T-helper 22 cell (primary cell): ENCODE results near the gene EPDR1.

Source experiments
- DNase-seq: peaks from one replicate; pipeline ENCODE4 v3.0.0-alpha.2; 2020; ENCODE audit warnings: low read depth

EPDR1 gene

DNA sequence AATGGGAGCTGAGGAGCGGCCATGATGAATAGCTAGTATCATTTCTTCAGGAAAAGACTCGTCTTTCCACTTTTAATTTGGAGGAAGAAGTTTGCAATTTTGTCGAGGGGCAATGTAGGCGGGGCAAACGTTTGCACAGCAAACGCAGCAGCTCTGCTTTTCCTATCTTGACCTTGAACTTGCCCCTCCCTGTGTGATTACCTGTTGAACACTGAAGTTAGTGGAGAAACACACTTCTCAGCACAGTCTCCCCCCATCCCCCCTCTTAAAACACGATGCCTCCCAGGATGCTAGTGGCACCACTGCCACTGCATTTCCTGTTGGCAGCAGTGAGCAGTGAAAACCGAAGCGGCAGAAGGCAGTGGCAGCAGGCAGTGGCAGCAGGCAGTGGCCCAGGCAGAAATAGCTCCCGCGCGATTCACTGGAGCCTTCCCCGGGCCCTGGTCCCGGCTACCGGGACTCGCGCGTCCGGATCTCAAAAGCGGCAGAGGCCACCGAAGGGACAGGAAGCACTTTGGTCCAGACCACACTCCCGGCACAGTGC, at the start of gene EPDR1:
TSS of gene EPDR1 (plus strand) at position 336 of the 544 bp plus-strand sequence. CDS start 300 bp downstream, outside the sequence.
- DNase-seq: no peak

DNA sequence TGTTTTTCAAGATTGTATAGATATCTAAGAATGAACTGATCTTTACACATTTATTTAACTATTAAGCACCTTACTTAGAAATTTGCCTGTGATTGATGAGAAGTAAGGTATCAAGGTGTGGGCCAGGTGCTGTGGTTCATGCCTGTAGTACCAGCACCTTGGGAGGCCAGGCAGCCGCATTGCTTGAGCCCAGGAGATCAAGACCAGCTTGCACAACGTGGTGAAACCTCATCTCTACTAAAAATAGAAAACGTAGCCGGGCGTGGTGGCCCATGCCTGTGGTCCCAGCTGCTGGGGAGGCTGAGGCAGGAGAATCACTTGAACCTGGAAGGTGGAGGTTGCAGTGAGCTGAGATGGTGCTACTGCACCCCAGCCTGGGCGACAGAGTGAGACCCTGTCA, 38.4 kb upstream of the EPDR1 start:
- DNase-seq: no peak

DNA sequence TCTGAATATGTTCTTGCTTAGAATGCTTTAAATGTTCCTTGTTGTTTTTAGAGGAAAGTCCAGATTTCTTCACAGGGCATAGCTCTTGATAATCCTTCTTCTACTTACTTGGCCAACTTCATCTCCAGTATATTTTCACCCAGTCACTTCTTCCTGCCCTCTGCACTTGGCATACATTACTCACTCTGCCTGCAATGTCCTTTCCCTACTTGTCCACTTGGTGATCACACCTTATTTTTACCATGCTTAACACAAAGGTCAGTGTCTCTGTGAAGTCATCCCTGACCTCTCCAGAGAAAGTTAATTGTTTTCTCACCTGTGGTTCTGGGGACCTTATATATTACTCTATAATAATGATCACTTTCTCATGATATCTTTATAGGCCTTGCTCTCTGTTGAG, 27.1 kb upstream of the EPDR1 start:
- DNase-seq: no peak

DNA sequence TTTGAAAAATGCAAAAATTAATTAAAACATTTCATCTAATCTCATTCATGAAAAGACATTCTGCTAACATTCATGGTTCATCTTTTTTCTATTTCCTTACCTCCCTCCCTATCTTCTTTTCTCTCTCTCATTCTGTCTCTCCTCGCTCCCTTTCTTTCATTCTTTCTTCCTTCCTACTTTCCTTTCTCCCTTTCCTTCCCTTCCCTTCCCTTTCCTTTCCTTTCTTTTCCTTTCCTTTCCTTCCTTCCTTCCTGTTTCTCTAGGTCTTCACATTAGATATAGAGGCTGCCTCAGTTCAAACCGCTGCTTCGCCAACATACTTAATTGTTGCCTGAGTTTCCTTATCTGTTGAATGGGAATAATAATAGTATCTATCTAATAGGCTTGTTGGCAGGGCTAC, 25.8 kb upstream of the EPDR1 start:
- no peak for DNase-seq

DNA sequence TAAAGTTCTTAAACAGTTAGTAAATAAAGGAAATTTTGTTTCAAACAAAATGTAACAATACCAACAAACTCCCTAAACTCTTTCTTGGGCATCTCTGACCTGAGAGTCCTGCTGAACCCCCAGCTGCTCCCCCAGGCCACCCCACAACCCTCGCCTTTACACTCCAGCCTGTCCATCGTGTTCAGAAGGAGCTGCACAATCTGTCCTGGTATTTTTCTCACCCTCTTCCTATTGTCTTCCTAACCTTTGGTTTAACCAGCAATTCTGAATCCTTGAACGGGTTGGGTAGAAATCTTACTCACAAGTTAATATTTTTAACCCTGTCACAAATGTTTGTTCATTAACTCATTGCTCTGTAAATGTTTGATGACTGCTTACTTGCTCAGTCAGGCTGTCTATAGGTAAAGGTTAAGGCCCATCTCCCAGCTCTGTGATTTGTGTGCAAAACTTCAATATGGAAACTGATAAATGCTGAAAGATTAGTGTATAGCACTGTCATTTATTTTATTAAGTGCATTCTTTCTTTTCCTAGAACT, 20.7 kb upstream of the EPDR1 start:
- DNase-seq: no peak

DNA sequence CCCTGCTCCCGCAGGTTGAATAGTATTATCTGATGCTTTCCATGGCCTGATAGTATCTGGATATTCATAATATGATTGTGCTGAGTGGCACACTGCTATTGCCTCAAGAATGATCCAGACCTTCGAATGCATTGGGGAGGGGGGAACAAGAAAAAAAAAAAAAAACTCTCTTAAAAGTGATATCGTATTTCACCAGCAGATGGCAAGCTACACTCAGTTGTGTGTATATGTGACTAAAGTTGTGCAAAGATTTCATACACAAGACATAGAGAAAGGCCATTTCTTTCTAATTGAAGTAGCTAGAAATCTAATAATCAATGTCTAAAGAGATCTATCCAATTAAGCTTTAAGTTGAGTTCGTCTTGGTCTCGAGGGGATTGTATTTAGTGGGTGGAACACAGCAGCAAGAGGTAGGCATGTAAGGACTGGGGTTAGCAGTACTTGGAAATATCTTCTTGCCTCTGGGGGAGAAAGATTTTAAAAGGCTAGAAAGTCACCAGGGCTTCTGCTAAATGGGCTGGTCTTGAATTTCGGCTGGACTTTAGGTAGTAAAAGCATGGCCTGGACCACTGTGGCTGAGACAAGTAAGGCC, 19.1 kb upstream of the EPDR1 start:
- DNase-seq: no peak

DNA sequence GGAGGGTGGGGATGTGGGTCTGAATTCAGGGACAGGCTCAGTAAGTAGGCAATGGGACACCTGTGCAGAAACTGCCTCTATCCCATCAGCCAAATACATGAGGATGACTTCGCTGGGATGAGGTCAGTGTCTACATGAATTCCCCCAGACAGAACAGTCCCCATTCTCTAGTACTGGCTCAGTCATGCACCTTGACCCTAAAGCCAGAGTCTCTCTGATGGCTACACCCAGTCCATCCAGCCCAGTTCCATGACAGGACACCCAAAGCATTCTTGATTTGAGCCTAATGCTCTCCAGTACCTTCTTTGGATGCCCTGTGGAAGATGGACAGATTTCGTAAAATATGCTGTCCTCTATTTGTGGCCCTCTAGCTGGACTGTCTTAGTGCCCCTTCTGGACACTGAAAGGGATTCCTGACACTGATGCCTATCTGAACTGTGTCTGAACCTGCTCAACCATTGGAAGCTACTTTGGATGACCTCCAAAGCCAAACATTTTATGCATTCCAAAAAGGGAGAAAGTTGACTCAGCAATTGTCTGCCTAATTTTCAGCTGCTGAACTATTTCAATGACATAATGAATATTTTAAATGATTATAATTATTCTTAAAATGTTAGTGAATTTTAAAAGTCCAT, 18.4 kb upstream of the EPDR1 start:
- no peak for DNase-seq

DNA sequence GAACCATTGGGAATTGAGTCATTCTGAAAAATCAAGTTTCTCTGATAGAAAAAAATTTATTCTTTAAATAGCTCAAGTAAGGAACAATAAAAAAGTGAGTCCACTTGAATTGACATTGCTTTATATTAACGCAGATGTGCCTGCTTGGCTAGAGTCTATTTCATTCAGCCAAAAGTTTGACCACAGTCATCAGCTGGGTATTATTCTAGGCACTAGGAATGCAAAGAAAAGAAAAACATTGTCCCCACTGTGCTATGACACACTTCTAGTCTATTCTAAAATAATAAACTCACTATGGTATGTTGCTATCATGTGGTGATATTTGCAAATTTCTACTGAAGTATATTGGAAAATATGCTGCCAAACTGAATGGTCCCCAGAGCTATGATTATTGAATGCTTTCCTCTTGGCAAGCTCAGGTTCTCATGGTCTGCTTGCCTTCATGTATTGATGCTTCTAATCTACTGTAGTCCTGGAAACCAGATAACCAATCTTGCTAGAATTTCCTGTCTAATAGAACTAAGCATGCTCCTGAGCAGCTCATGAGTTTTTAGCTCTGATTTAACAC, 12.1 kb upstream of the EPDR1 start:
- no peak for DNase-seq

DNA sequence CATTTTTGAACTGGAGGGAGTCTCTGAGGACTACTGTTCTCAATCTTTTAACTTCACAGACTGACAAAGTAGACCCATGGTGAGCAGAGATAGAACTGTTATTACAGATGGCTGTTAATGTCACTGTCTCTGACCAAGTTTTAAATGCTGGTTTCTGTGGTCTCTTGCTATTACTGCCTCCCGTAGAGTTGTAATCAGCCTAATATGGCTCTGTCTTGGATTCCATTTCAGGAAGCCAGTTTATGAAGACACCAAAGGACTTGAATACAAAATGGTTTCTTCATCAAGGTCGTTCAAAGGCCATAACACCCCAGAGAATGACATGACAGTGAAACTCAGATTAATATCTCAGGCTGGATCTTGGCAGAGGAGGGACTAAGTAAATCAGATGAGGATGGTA, 7.7 kb upstream of the EPDR1 start:
- no peak for DNase-seq

DNA sequence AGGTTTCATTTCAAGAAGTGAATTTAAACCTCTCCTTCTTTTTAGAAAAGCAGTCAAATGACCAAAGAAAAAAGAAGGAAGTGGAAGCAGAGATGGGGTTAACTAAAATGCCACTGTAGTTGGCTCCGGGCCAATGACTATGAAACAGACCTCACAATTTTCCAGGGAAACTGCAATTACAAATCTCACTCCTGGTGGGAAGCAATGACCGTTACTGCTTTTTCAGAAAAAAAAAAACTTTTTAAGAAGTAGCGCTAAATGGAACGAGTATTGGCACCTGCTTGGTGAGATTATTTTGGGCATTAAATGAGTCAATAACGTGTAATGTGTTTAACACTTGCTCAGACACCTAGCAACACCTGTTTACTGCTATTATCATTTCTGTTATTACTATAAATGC, 5.0 kb upstream of the EPDR1 start:
- no peak for DNase-seq

DNA sequence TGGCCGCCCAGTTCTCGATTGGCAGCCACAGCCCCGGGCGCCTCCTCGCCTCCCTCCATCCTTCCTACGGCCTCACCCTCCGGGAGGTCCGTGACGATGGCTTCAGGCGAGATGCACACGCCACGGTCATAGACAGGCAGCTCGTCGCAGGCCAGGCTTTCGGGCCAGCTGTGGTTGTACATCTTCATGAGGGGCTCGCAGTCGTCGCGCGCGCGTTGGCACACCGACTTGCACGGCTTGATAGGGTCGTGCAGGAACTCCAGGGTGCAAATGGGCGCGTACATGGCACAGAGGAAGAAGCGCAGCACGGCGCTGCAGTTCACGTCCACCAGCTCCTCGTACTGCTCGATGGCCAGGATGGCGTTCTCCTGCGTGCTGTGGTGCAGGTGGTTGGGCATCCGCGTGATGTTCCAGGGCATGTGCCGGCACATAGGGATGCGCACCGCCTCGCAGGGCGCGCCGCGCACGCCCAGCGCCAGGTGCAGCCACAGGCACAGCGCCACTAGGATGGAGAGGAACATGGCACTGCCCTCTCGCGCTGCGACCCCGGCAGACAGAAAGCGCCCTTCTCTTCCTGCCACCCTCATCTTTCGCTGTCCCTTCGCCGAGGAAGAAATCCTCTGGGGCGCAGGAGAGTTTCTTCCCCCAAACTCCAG, 4.3 kb upstream of the EPDR1 start:
- no peak for DNase-seq

DNA sequence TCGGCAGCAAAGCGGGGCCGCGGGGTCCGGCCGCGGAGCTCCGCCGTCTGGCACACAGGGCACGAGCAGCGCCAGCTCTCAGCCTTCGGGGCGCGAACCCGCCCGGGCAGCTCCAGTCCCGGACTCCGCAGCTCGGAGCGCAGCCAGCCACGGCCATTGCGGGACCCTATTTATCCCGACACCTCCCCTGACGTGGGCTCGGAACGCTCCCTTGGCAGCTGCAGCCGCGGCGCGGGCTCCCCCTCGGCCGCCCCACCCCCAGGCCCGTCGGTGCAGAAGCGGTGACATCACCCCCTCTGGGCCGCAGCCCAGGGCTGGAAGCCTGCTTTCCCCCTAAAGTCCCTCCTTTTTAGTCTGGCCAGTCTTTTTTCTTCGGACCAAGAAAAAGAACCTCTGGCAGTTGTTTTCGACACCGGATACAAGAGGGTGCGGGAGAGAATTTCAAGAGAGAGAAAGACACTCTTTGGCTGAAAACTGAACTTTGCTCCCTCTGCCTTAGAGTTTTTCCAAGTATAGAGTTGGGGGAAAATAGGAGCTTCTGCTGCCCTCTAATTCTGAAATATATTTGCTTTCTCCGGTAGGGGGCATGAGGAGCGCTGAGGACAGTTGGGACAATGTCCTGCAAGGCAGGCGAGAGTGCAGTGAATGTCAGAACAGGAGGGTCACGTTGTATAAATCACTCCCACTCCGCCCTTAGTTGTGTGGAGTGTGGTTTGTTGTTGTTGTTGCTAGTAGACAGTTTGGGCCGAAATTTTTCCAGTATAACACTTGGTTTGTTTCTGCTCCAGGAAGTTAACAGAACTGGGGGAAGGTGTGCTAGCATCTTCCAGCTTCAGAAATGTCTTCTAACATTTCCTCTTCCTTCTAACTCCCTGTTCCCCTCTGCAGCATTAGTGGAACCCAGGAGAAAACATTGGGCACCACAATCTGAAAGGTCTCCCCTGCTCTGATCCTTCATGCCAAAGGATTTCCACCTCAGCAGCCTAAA, 3.5 kb upstream of the EPDR1 start, which contains the start of gene SFRP4:
TSS of gene SFRP4 (minus strand) at position 145 of the 988 bp plus-strand sequence. CDS start 280 bp downstream, outside the sequence.
- DNase-seq: no peak

DNA sequence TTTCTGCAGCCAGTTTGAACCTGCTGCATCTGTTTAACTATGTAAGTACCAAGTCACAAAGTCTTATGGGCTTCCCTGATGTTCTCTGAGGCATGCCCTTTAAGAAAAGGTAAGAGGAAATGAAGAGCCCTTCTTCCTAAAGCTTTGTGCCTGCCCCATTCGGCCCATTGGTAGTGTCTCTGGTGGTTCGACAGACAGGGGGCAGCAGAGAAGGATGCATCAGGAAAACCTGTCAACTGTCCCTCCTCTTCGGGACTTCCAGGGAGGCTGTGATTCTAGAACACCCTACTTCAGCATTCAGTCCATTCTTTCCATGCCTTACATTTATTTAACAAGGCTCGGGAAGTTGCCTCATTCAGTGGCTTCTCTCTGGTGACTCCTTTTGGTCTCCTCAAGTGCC, 1.9 kb upstream of the EPDR1 start:
- no peak for DNase-seq

DNA sequence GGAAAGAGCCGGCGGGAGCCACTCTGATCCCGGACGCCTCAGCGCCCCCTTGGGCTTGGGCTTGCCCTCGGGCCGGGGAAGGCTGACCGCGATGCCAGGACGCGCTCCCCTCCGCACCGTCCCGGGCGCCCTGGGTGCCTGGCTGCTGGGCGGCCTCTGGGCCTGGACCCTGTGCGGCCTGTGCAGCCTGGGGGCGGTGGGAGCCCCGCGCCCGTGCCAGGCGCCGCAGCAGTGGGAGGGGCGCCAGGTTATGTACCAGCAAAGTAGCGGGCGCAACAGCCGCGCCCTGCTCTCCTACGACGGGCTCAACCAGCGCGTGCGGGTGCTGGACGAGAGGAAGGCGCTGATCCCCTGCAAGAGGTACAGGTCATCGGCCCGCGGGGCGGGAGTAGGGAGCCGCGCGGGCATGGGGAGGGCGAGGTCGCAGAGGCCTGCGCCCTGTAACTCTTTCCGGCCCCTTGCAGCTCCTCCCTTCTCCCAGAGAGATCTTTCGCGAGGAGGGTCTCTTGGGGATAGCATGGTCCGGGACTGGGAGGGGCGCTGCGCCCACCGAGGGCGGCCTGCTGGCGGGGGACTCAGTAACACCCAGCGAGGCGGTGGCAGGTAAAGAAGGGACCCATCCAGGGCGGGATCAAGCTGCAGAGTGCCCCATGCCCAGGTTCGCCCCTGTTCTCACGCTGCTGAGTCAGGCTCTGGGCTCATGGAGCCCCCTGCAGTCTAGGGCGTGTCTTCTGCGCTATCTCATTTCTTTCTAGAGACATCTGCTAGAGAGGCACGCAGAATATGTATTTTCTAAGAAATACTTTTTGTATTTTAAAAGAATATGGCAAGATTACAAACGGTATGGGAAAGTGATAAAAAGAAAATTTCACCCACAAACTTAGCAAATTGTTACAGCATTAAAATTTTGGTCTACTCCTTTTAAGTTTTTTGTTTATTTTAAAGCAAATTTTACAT, 687 bp downstream of the EPDR1 start:
- DNase-seq: no peak

DNA sequence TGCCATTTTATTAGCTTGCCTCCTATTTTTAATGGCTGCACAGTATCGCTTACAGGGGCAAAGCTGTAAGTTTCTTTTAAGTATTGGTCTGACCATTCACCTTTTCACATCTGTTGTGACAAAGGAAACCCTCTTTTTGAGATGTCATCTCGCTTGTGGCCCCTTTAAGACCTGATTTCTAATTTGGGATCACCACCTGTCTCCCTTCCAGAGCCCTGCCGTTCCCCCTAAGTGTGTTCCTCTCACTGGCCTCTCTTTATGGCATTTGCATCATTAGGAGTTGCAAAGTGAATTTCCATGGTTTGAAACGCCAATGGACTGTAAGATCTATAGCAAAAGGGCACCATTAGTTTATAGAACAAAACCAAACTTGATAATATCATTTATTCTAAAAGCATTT, 1.4 kb downstream of the EPDR1 start:
- no peak for DNase-seq

DNA sequence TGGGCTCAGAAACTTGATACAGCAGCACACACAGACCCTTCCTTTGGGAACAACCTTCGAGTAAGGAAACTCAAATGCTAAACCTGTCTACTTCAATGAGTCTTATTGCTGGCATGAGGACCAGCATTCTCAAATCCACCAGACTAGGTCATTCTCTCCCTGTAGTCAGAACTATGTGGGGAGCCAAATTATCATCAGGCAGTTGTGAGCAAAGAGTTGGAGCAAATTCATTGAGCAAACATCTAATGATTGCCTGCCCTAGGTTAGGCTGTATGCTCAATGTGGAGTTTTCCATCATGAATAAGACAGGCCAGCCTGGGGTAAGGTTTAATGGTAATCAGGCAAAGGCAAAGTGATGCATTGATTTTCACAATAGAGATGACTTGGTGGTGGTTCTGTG, 3.6 kb downstream of the EPDR1 start:
- no peak for DNase-seq

DNA sequence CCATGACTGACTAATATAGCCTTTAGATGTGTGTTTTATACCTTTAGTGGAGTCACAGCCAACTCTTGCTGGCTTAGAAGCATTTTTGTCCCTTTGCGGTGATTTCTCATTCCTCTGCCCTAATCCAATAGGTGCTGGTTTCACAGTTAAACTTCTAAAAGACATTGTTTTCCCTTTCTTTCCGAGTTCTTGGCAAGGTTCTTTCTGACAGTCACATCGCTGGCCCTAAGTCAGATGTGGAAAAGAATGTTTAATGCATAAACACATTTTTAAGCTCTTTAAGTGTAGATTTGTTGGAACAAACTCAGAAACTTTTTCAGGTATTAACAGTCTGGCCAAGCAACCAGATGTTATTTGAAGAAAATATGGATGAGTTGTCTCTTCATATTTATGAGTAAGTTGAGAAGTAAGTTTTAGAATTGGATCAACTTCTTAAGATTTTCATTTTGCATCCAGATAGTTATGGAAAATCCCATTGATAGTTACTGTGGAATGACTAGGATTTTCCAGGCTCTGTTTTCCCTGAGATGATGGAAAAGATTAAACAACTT, 4.1 kb downstream of the EPDR1 start:
- no peak for DNase-seq

DNA sequence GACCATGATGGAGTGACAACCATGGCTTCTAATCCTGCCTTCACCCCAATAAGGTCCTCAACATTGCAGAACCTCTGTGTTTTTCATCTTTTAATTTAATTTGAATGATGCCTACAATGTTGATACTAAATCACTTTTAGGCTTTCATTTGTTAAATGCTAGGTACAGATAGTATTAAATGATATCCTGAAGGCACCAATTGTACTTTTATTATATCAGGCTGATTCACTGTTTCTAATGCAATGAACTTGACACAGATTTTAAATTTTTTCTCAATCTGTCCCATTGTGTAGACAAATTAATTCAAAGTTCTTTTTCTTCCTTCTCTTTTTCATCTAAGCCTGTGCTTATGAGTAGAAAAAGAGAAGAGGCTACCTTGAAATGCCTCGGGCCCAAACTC, 5.2 kb downstream of the EPDR1 start:
- no peak for DNase-seq

DNA sequence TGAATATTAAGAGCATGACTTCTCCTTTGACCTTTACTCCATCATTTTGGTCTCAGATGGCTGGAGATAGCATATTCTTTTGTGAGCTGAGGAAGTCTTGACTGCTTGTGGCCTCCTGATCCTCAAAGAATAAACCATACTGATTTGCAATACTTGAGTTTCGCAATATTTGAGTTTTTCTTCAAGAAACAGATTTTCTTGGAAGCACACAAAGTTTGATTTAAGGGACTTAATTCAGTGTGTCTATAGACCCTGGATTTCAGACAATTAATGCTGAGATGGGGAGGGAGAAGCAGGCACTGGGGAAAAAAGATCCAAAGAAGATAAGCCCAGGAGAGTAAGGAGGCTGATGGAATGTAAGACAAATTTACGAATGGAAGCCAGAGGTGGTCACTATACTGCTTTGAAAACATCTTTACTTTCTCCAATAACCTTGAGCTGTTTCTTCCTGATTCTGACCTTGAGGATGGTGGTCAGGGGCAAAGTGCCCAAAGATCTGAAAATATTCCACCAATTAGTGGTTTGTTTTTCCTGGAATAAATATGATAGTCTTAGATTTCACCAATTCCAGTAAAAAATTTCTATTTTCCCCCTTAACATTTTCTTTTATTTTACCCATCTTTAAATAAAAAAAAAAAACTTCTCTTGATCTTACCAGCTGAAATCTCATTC, 7.5 kb downstream of the EPDR1 start:
- no peak for DNase-seq
